ENCODE data around the gene RINT1. TPM values are rescaled to one million over a fixed set of nuclear protein-coding genes. Genes with fewer than 3 reads are reported as not detected.
A peak's percentile ranks its signal among the peaks of the same experiment; 100 is the strongest.
"Not testable (repeated sequence)": the region's sequence is repeated elsewhere in the genome, so short reads cannot be mapped to it uniquely, and the experiment has no call there.

Gene RINT1
- total and polyA plus RNA-seq, 2 of the 13 experiments (the other 11 are each of a cell fraction or from before 2014, with no cell fraction given) = 14.7 to 19.3 TPM

DNA sequence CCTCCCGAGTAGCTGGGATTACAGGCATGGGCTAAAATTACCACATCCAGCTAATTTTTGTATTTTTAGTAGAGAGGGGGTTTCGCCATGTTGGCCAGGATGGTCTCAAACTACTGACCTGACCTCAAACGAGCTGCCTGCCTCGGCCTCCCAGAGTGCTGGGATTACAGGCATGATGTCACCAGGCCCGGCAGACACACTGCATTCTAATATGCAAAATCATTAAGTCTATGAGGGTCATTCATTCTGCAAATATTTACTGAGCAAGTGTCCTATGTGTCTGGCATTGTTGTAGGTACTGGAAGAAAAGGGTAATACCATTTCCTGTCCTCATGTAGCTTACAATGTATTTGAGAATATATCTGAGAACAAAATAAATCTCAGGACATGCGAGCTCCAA is 12.6 kb upstream of the RINT1 start (continued):
- TF ChIP-seq, protein P1, sequence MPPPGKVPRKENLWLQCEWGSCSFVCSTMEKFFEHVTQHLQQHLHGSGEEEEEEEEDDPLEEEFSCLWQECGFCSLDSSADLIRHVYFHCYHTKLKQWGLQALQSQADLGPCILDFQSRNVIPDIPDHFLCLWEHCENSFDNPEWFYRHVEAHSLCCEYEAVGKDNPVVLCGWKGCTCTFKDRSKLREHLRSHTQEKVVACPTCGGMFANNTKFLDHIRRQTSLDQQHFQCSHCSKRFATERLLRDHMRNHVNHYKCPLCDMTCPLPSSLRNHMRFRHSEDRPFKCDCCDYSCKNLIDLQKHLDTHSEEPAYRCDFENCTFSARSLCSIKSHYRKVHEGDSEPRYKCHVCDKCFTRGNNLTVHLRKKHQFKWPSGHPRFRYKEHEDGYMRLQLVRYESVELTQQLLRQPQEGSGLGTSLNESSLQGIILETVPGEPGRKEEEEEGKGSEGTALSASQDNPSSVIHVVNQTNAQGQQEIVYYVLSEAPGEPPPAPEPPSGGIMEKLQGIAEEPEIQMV (CRISPR knock-in tag; IDR thresholded peaks at IDR 0.05; ENCODE audit: low read depth) = no peak
- TF ChIP-seq MLLT10 (CRISPR knock-in tag; IDR thresholded peaks at IDR 0.05) (no peak), ZNF775 (CRISPR knock-in tag; IDR thresholded peaks at IDR 0.05; ENCODE audit: borderline replicate concordance) (no peak), REL (CRISPR knock-in tag; conservative IDR thresholded peaks at IDR 0.05) (no peak)

DNA sequence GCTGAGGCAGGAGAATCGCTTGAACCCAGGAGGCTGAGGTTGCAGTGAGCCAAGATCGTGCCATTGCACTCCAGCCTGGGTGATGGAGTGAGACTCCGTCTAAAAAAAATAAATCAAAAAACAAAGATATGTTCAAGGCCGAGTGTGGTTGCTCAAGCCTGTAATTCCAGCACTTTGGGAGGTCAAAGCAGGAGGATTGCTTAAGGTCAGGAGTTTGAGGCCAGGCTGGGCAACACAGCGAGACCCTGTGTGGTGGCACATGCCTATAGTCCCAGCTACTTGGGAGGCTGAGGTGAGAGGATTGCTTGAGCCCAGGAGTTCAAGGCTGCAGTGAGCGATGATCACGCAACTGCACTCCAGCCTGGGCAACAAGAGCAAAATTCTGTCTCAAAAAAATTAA is 11.4 kb upstream of the RINT1 start:
- Histone ChIP-seq H3K4me1 (ENCODE audit: insufficient read depth, low read length) (peaks cover 32% of the 10 kb centered on the region), H3K79me2 (ENCODE audit: insufficient read depth, low read length) (peaks cover 43% of the 10 kb centered on the region), H3K27ac (ENCODE audit: extremely low read length, insufficient read depth, low read length) (peak overlapping the region; percentile 97), H3K4me3 (replicated peaks in 1 of 3; ENCODE audit: insufficient read depth in 1 of 3, low read depth in 2 of 3, low read length in 3 of 3) (peak overlapping the region; percentile 81 to 95 (median 93); a peak in 5 of 6 replicates), H3K9ac (ENCODE audit: insufficient read depth, low read depth, low read length) (peak overlapping the region; percentile 79; the same call in 1 of the 2 replicates), H3K36me3 (replicated peaks in 1 of 2; ENCODE audit: control insufficient read depth in 1 of 2, insufficient read depth in 2 of 2, low read length in 2 of 2) (peaks cover 0 to 21% of the 10 kb centered on the region in 2 experiments; a peak in 3 of 5 replicates), H3K4me2 (ENCODE audit: low read depth, low read length) (peak overlapping the region; percentile 90)
- intact Hi-C loops (cut with micrococcal nuclease; ENCODE audit: unreplicated experiment); CTCF ChIA-PET (ENCODE audit: low intra/inter-chr PET ratio, low total read pairs); H3K9me3 ChIP-seq (ENCODE audit: low read length); DNase-seq (ENCODE audit: low spot score); H4K20me1 ChIP-seq (ENCODE audit: insufficient read depth, low read length); in situ Hi-C loops (cut with HindIII; ENCODE audit: extremely low pct_ligation_motif_present, low pct_unique_long_range_greater_than_20kb); H2AFZ ChIP-seq (ENCODE audit: low read length); FAIRE-seq; H3K27me3 ChIP-seq (ENCODE audit: control insufficient read depth in 1 of 2, insufficient read depth in 2 of 2, low read length in 2 of 2); ATAC-seq: not testable (repeated sequence)
- BruUV-seq (replicated peaks) = TSS peak; percentile 62
- TF ChIP-seq ZNF121 (CRISPR knock-in tag; IDR thresholded peaks at IDR 0.05) (peak; percentile 97), ZNF460 (CRISPR knock-in tag; IDR thresholded peaks at IDR 0.05; ENCODE audit: borderline replicate concordance) (peak; percentile 39), KDM1A (CRISPR knock-in tag; IDR thresholded peaks at IDR 0.05) (peak; percentile 72; the same call in 1 of the 2 replicates), CEBPG (CRISPR knock-in tag; IDR thresholded peaks at IDR 0.05) (0 out of 2 replicates have a peak, but pooled peaks have one; percentile 31), ZMYM3 (CRISPR knock-in tag; IDR thresholded peaks at IDR 0.05) (peak; percentile 65), POGZ (CRISPR knock-in tag; IDR thresholded peaks at IDR 0.05) (peak; percentile 26; the same call in 1 of the 2 replicates), SALL1 (CRISPR knock-in tag; IDR thresholded peaks at IDR 0.05) (peak; percentile 50)
- TF ChIP-seq, protein P2, sequence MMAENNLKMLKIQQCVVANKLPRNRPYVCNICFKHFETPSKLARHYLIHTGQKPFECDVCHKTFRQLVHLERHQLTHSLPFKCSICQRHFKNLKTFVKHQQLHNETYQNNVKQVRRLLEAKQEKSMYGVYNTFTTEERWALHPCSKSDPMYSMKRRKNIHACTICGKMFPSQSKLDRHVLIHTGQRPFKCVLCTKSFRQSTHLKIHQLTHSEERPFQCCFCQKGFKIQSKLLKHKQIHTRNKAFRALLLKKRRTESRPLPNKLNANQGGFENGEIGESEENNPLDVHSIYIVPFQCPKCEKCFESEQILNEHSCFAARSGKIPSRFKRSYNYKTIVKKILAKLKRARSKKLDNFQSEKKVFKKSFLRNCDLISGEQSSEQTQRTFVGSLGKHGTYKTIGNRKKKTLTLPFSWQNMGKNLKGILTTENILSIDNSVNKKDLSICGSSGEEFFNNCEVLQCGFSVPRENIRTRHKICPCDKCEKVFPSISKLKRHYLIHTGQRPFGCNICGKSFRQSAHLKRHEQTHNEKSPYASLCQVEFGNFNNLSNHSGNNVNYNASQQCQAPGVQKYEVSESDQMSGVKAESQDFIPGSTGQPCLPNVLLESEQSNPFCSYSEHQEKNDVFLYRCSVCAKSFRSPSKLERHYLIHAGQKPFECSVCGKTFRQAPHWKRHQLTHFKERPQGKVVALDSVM (CRISPR knock-in tag; IDR thresholded peaks at IDR 0.05) = peak; percentile 92
- 72% methylated on average over 7 of the region's 7 CpGs for WGBS (ENCODE audit: low lambda C conversion rate)
- POLR2A ChIA-PET = interaction anchor here (1.6 kb wide), 1 partner anchor 11 kb away, joined by 15 read pairs; the partner anchor contains the start of gene RINT1
